Ascending aorta (tissue), 2 donors: ENCODE measurements around the gene PTCRA. TPM values are rescaled to one million over a fixed set of nuclear protein-coding genes. Genes with fewer than 3 reads are reported as not detected.
A peak's percentile ranks its signal among the peaks of the same experiment; 100 is the strongest.

Source experiments
- DNase-seq, 2 donors: peaks; one replicate each; pipeline ENCODE4 v3.0.0-alpha.2; 2019; ENCODE audit warnings: low spot score in 2 of 2
- H3K27ac ChIP-seq, 2 donors: fragments of 200-600 bp; sonication (generic); one replicate each; pipeline ENCODE4 v1.5.1; 2016 to 2017; ENCODE audit warnings: mild to moderate bottlenecking in 1 of 2
- H3K27me3 ChIP-seq: fragments of 200-600 bp; sonication (generic); one replicate; pipeline ENCODE4 v1.5.1; 2017
- H3K36me3 ChIP-seq, 2 donors: fragments of 200-600 bp; sonication (generic); one replicate each; pipeline ENCODE4 v1.5.1; 2016
- H3K4me1 ChIP-seq, 2 donors: fragments of 200-600 bp; sonication (generic); one replicate each; pipeline ENCODE4 v1.5.1; 2016 to 2017; ENCODE audit warnings: mild to moderate bottlenecking in 1 of 2
- H3K4me3 ChIP-seq, 2 donors: fragments of 200-600 bp; sonication (generic); one replicate each; pipeline ENCODE4 v1.5.1; 2016 to 2017; ENCODE audit warnings: mild to moderate bottlenecking in 1 of 2
- H3K9me3 ChIP-seq, 2 donors: fragments of 200-600 bp; sonication (generic); one replicate each; pipeline ENCODE4 v1.5.1; 2016
- intact Hi-C: fragments of 100-400 bp; cut with DNase I; formaldehyde crosslinking; loops from one replicate; pipeline ENCODE4 v1.15.1; 2023
- total RNA-seq: library from RNA; depleted of rRNA; stranded (reverse); fragments of >200 nt; gene quantifications from one replicate; pipeline ENCODE4 v1.1.0, GENCODE V29; 2016
- TF ChIP-seq, protein P1 (sequence below), 3 experiments: fragments of 200-600 bp in 2 of 3; fragments of 450-650 bp in 1 of 3; sonication (generic) in 2 of 3; IDR thresholded peaks; one replicate each; pipeline ENCODE4 v1.5.1; 2016 to 2019; ENCODE audit warnings: antibody characterized with exemption in 3 of 3, mild to moderate bottlenecking in 1 of 3, moderate library complexity in 1 of 3

Gene PTCRA
- total RNA-seq, 1 donor from 2014 or later = not detected

DNA sequence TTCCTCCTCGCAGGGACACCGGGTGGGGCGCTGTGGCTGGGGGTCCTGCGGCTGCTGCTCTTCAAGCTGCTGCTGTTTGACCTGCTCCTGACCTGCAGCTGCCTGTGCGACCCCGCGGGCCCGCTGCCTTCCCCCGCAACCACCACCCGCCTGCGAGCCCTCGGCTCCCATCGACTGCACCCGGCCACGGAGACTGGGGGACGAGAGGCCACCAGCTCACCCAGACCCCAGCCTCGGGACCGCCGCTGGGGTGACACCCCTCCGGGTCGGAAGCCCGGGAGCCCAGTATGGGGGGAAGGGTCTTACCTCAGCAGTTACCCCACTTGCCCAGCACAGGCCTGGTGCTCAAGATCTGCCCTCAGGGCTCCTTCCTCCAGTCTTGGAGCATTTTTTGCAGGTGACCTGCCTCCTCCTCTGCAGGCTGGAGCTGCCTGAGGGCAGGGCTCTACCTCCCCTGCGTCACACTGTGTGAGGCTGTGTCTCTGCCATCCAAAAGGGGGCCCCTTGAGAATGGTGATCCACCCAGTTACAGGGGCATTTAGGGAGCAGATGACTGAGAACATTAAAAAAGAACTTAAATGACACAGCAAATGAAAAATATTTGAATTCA lies 9.5 kb downstream of the PTCRA start:
- Histone ChIP-seq H3K36me3 (no peaks in the 10 kb centered on the region), H3K4me1 (peaks cover 0 to 5% of the 10 kb centered on the region in 2 donors), H3K4me3 (no peak overlapping the region), H3K27ac (no peak overlapping the region), H3K9me3 (no peaks in the 10 kb centered on the region), H3K27me3 (no peaks in the 10 kb centered on the region)
- intact Hi-C loops = no loop called here
- no peak for DNase-seq
- TF ChIP-seq, protein P1, sequence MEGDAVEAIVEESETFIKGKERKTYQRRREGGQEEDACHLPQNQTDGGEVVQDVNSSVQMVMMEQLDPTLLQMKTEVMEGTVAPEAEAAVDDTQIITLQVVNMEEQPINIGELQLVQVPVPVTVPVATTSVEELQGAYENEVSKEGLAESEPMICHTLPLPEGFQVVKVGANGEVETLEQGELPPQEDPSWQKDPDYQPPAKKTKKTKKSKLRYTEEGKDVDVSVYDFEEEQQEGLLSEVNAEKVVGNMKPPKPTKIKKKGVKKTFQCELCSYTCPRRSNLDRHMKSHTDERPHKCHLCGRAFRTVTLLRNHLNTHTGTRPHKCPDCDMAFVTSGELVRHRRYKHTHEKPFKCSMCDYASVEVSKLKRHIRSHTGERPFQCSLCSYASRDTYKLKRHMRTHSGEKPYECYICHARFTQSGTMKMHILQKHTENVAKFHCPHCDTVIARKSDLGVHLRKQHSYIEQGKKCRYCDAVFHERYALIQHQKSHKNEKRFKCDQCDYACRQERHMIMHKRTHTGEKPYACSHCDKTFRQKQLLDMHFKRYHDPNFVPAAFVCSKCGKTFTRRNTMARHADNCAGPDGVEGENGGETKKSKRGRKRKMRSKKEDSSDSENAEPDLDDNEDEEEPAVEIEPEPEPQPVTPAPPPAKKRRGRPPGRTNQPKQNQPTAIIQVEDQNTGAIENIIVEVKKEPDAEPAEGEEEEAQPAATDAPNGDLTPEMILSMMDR (IDR thresholded peaks at IDR 0.05) = no peak

DNA sequence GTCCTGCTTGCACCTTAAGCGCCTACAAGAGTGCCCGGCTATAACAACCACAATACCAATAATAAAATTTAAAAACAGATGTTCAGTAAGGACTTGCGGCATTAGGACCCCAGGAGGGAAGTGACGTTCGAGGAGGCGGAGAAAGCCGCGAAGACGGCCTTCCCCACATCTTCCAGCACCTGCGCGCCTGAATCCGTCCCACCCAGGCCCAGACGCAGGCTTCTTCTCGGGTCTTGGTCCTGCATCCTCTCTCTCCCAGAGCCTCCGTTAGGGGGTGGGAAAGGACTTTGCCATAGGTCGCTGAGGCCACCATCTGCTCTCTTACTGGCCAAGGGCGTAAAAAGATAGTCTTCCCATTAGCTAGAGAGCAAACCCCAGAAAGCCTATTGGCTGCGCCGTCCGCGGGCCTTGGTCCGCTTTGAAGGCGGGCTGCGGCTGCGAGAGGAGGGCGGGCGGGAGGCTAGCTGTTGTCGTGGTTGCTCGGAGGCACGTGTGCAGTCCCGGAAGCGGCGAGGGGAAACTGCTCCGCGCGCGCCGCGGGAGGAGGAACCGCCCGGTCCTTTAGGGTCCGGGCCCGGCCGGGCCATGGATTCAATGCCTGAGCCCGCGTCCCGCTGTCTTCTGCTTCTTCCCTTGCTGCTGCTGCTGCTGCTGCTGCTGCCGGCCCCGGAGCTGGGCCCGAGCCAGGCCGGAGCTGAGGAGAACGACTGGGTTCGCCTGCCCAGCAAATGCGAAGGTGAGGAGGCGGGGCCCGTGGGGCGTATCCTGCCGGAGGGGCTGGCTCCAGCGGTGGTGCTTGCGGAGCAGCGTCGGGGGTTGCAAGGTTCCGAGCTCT lies 13.3 kb downstream of the PTCRA start, which contains the start of gene CNPY3:
Gene CNPY3 (plus strand): TSS at position 495 of the 835 bp plus-strand sequence. CDS start 91 bp downstream, at position 586.
- Histone ChIP-seq H3K4me3 (peak within 1 kb of the TSS; percentile 69 to 79), H3K9me3 (no peaks in the 10 kb centered on the region), H3K36me3 (peaks cover under 1 to 1% of the 10 kb centered on the region in 2 donors), H3K27ac (peak within 1 kb of the TSS; percentile 81 to 87), H3K27me3 (no peaks in the 10 kb centered on the region), H3K4me1 (peaks cover 0 to 12% of the 10 kb centered on the region in 2 donors)
- intact Hi-C loops = loop anchor here (2.0 kb wide), 5 partner anchors 28 to 124 kb away; partner anchors contain the start of genes CUL7, GNMT, KLHDC3 and PEX6
- TF ChIP-seq, protein P1 (IDR thresholded peaks at IDR 0.05) = no peak
- peak; percentile 86 to 97 for DNase-seq

DNA sequence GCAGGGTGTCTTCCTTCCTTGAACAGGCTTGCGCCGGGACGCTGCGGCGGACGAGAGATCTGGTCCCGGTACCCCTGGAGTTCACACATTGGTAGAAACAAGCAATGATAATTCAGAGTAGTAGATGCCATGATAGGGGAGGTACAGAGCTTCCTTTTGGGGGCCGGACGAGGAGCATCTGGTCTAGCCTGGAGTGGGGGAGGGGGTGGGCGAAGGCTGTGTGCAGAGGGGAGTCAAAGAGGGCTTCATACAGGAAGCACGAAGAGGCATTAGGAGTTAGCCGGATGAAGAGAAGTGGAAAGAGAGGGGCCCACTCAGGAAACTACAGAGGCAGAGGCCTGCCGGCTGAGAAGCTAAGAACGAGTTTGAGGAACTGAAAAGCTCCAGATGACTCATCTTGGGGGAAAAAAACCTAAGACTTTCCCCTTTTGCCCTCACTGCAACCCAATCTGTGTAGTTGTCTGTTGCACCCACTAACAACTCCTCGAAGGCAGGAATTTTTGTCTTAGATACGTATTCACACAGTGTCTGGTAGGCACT lies 14.0 kb downstream of the PTCRA start:
- peak in 1 of 2 donors; percentile 10 for DNase-seq

DNA sequence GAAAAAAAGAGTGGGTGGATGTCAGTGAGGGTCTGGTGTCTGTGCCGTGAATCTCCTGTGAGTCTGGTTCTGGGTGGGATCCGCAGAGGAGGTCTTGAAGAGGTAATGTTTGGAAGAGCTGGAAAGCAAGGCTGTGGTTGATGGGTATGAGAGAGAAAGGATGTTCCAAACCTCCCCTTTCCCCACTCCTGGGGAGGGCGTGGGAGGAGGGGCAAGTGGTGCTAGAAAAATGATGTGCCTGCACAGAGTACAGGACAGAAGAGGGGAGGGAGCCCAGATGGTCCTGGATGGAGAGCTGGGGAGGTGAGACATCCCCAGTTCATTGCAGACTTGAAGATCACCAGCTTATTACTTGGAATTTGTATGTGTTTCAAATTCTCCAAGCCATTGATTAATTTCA lies 16.6 kb downstream of the PTCRA start:
- Histone ChIP-seq H3K27ac (peak overlapping the region in 1 of 2 donors; percentile 14), H3K4me3 (no peak overlapping the region), H3K36me3 (peaks cover 24 to 29% of the 10 kb centered on the region in 2 donors), H3K4me1 (peaks cover 0 to 12% of the 10 kb centered on the region in 2 donors), H3K27me3 (no peaks in the 10 kb centered on the region), H3K9me3 (no peaks in the 10 kb centered on the region)
- TF ChIP-seq, protein P1 (IDR thresholded peaks at IDR 0.05) = no peak
- no peak for DNase-seq
- intact Hi-C loops = no loop called here

More for the DNA sequence above, 14.0 kb downstream of the PTCRA start:
- peaks cover 8% of the 10 kb centered on the region in 2 donors for H3K36me3 ChIP-seq
- TF ChIP-seq, protein P1 (IDR thresholded peaks at IDR 0.05) = no peak
- H3K4me1 ChIP-seq = peaks cover 0 to 12% of the 10 kb centered on the region in 2 donors
- peak overlapping the region; percentile 81 to 87 for H3K27ac ChIP-seq
- peak overlapping the region; percentile 69 to 79 for H3K4me3 ChIP-seq
- intact Hi-C loops = loop anchor here (2.0 kb wide), 5 partner anchors 29 to 123 kb away; partner anchors contain the start of genes CUL7, GNMT, KLHDC3 and PEX6
- H3K9me3 ChIP-seq = no peaks in the 10 kb centered on the region
- H3K27me3 ChIP-seq = no peaks in the 10 kb centered on the region

DNA sequence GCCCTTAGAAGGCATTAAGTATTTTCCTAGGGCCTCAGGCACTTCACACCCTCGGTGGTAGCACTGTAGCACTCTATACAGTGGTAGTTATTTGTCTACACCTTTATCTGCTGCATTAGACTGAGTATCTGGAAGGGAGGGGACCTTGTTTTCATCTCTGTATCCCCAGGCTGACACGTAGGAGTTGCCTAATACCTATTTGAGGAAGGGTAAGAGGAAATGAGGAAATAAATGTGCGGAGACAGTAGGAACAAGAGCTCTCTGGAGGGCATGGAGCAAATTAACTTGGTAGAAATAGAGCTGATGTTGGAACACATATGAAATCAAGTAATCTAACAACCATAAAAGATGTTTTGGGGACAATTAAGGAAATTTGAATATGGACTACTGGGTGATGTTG lies 17.4 kb downstream of the PTCRA start:
- H3K36me3 ChIP-seq = peaks cover 32 to 37% of the 10 kb centered on the region in 2 donors
- H3K4me1 ChIP-seq = peaks cover 0 to 12% of the 10 kb centered on the region in 2 donors
- no peaks in the 10 kb centered on the region for H3K9me3 ChIP-seq
- no peak overlapping the region for H3K4me3 ChIP-seq
- intact Hi-C loops = no loop called here
- DNase-seq = no peak
- H3K27ac ChIP-seq = no peak overlapping the region
- TF ChIP-seq, protein P1 (IDR thresholded peaks at IDR 0.05) = no peak
- H3K27me3 ChIP-seq = no peaks in the 10 kb centered on the region
